Hematopoietic multipotent progenitor cell (in vitro differentiated cells): Measurements from ENCODE around the gene MPC2. TPM values are rescaled to one million over a fixed set of nuclear protein-coding genes. Genes with fewer than 3 reads are reported as not detected.

Source experiments
- DNase-seq, 3 donors: peaks; one replicate each; pipeline ENCODE4 v3.0.0-alpha.2; 2011 to 2015; ENCODE audit warnings: low read depth in 2 of 3, low spot score in 2 of 3
- total RNA-seq: library from RNA; depleted of rRNA; stranded (reverse); fragments of >200 nt; gene quantifications from one replicate; pipeline ENCODE4 v1.2.3, GENCODE V29; 2012

MPC2 gene
- total RNA-seq, result 24.0 TPM

DNA sequence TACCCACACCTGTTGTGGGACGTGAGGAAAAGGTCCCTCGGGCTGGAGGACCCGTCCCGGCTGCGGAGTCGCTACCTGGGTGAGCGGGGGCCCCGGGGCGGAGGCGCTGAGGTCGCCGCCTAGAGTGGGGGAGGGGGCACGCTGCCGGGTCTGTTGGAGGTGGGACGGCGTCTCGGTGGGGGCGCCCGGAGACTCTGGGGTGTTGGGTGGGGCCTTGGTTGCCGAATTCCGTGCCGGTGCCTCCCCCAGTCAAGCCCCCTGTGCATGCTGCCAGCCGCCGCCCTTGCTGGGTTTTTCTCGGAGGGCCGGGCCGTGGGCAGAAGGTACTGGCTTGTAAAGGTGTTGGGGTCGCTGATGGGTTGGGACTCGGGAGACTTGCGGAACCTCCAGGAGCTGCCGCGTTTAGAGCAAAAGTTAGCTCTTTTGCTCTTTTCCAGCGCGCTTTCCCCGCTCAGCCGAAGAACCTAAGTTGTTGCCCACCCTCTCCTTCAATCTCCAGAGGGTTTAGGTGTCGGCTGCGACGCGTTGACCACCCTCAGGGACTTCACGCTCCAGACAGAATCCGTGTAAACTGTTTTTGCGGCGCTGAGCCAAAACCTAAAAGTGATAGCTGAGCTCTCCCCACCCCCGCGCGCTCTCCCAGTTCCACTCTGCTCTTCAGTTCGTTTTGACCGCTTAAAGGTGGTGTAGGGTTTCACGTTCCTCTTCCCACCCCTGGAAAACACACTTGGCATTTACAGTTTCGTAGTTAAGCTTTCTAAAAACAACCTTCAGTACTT lies at the start of gene MPC2:
Gene MPC2 (minus strand): TSS at position 143 of the 779 bp plus-strand sequence. CDS start 1,231 bp downstream, outside the sequence.
- peak; percentile 29 to 67 (median 62) for DNase-seq

DNA sequence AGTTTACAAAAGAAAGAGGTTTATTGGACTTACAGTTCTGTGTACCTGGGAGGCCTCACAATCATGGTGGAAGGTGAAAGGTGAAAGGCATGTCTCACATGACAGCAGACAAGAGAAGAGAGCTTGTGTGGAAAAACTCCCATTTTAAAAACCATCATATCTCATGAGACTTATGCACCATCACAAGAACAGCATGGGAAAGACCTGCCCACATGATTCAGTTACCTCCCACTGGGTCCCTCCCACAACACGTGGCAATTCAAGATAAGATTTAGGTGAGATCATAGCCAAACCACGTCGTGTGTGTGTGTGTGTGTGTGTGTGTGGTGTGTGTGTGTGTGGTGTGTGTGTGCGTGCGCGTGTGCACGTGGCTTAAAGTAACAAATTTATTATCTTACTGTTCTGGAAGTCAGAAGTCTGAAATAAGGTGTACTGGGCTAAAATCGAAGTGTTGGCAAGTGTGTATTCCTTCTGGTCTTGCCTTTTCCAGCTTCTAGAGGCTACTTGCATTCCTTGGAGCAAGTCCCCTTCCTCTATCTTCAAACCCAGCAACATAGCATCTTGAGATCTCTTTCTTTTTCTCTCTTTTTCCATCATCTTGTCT lies 48.1 kb upstream of the MPC2 start:
- peak in 2 of 3 donors; percentile 16 to 60 for DNase-seq

DNA sequence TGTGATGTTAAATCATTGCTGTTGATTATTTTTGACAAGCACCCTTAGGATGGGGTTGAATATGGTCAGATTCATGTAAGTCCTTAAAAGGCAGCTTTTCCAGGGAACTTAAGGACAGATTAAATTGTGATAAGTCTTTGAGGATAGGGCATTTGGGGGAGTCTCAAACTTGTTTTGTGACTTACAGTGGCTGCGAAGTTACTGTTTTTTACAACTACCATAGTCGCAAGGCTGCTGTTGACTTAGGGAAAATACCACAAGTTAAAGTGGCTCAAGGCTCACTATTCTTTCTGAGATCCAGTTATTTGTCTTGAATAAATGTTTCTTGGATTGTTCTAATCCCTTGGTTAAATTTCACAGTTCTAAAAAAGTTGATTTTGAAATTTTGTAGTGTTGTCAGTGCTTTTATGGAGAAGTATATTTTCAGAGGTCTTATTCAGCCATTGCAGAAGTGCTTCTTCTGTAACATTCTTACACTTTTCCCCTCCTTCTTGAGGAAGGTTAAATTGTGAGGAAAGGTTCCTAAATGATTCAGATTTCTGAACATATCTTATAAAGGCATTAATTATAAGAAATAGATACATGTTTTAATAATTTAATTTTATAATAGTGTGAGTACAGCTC lies 47.0 kb upstream of the MPC2 start:
- no peak for DNase-seq

DNA sequence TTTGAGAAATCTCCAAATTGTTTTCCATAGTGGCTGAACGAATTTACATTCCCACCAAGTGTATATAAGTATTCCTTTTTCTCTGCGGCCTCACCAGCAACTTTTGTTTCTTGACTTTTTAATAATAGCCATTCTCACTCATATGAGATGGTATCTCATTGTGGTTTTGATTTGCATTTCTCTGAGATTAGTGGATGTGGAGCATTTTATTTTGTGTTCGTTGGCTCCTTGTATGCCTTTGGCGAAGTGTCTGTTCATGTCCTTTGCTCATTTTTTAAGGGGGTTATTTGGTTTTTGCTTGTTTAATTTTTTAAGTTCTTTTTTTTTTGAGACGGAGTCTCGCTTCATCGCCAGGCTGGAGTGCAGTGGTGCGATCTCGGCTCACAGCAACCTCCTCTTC lies 45.1 kb upstream of the MPC2 start:
- no peak for DNase-seq

DNA sequence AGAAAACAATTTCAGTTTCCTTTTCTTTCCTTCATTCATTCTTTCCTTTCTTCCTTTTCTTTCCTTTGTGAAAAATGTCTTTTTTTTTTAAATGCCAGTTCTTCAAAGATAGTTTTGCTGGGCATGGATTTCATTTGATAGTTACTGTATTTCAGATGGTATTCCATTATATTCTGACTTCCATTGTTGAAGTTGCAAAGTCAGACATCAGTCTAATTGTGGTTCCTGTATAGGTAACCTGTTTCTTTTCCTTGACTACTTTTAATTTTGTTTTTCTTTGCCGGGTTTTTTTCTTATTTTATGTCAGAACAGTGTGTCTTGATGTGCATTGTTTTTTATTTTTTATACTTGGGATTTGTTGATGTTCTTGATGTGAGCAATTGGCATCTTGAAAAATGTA lies 40.4 kb upstream of the MPC2 start:
- DNase-seq, result peak in 1 of 3 donors; percentile 32

DNA sequence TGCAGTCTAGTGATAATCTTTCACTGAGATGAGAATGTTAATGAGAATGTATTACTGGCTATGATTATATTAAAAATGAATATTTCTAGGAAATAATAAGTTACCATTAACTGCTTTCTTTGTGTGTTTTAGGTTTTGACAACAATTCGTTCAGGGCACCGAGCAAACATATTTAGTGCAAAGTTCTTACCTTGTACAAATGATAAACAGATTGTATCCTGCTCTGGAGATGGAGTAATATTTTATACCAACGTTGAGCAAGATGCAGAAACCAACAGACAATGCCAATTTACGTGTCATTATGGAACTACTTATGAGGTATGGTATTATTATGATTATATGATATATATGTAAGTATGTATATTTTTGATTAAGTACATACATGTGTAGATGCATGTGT lies 37.8 kb upstream of the MPC2 start:
- DNase-seq, result no peak

DNA sequence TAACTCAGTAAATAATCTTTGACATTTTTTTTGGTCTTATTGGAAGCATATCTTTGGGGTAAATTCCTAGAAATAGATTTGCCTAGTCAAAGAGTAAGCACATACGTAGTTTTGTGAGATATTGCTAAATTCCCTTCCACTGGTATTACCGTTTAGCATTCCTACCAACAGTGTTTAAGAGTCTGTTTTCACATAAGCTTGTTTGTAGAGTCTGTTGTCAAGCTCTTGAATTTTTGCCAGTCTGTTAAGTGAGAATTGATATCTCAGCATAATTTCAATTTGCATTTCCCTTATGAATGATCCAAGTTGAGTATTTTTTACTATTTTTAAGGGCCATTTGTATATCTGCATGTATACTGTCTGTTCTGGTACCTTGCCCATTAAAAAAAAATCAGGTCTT lies 37.0 kb upstream of the MPC2 start:
- no peak for DNase-seq

DNA sequence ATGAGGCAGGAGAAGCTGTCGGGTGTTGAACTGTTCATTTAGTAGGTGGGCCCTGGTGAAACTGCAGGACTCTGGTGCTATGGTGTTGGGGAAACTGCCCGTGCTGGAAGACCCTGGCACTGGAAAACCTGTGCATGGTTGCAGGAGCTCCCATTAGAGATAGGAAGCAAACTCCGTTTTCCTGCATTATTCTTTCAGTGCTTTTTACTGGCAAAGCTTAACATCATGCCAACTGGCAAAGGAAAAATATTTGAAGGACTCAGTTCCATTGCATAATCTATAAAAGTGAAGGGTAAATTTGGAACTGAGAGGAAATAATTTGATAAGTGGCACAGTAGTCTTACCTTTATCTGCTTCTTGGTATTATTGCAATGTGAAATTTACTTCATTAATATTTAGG lies 31.7 kb upstream of the MPC2 start:
- no peak for DNase-seq

DNA sequence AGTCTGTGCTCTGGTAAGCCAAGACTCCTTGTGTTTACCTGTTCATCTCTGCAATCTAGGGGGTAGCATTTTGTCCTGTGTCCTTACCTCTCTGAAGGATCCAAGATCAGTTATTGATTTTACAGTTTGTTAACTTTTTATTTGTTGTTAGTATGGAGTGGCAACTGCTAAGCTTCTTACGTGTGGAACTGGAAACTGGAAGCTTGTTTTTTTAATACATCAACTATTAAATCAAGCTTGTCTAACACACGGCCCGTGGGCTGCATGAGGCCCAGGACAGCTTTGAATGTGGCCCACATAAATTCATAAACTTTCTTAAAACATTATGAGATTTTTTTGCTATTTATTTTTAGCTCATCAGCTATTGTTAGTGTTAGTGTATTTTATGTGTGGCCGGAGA lies 29.2 kb upstream of the MPC2 start:
- no peak for DNase-seq

DNA sequence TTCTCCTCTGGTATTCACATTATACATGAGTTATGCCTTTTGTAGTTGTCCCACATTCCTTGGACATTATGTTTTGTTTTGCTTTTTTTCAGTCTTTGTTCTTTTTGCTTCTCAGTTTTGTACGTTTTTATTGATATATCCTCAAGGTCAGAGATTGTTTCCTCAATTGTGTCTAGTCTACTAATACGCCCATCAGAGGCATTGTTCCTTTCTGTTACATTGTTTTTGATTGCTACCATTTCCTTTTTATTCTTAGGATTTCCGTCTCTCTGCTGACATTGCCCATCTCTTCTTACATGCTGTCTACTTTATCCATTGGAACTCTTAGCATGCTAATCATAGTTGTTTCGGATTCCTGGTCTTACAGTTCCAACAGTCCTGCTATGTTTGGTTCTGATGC lies 27.8 kb upstream of the MPC2 start:
- DNase-seq, result no peak

DNA sequence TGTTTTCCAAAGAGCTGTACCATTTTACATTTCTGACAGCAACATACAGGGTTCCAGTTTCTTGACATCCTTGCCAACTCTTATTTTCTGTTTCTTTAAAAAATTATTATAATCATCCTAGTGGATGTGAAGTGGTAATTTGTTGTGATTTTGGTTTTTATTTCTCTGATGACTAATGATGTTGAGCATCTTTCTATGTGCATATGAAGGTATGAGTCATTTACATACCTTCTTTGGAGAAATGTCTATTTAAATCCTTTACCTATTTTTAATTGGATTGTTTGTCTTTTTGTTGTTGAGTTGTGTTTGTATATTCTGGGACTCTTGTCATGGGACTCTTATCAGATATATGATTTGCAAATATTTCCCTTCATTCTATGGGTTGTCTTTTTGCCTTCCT lies 20.8 kb upstream of the MPC2 start:
- DNase-seq, result no peak

DNA sequence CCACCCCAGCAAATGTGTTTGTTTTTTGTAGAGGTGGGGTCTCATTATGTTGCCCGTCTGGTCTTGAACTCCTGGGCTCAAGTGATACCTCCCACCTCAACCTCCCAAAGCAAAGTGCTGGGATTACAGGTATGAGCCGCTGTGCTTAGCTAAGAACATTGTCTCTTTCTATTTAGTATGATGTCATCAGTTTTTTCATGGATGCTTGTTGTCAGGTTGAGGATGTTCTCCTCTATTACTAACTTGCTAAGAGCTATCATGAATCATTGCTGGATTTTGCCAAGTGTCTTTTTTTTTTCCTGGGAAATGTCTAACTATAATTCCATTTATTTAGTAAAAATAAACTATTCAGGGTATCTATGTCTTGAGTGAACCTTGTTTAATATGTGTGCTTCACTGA lies 19.0 kb upstream of the MPC2 start:
- no peak for DNase-seq

DNA sequence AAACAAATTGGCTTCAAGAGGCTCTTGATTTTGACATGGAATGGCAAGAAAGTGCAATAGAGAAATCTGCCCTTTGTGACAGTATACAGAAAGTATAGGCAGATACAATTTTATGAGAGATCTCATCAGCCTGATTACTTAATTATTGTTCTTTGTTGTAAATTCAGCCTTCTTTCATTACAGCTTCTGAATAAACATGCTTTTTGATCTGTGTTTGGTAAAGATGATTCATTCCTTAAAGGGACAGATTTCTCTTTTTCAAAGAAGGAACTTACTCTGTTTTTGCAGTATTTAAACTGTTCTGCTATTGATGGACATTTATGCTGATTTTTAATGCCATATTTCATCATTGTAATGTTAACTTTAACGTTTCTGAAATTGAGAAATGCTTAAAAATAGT lies 13.7 kb upstream of the MPC2 start:
- DNase-seq, result no peak

DNA sequence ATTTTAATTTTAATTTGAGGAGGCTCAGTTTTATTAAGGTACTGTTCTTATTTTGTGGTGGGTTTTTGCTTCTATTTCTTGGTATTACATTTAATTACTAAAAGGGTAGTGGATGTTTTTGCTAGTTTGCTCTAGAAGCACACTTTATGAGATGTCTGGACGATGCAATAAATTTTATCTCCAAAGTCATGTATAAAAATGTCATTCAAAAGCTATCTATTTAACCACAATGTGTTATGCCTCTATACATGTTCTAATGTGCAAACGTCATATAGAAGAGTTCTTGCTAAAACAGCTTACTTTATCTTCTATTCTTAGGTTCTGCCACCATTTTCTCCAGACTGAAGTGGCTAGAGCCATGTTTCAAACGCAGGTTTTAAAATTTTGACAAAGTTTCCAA lies 12.9 kb upstream of the MPC2 start:
- no peak for DNase-seq

DNA sequence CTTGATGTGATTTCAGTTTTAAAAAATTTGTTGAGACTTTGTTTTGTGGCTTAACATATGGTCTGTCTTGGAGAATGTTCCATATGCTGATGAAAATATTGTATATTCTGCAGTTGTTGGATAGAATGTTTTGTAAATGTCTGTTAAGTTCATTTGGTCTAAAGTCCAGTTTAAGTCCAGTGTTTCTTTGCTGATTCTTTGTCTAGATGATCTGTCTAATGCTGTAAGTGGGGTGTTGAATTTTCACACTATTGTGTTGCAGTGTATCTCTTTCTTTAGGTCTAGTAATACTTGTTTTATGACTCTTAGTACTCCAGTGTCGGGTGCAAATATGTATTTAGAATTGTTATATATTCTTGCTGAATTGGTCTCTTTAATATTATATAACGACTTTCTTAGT lies 10.9 kb upstream of the MPC2 start:
- DNase-seq, result no peak

DNA sequence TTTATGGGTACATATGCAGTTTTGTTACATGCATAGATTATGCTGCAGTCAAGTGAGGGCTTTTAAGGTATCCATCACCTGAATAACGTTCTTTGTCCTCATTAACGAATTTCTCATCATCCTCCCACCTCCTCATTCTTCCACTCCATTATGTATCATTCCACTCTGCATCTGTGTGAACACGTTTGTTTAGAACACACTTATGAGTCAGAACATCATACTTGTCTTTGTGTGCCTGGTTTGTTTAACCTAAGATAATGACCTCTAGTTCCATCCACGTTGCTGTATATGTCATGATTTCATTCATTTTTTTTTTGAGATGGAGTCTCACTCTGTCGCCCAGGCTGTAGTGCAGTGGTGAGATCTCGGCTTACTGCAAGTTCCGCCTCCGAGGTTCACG lies 6.7 kb upstream of the MPC2 start:
- DNase-seq, result no peak

DNA sequence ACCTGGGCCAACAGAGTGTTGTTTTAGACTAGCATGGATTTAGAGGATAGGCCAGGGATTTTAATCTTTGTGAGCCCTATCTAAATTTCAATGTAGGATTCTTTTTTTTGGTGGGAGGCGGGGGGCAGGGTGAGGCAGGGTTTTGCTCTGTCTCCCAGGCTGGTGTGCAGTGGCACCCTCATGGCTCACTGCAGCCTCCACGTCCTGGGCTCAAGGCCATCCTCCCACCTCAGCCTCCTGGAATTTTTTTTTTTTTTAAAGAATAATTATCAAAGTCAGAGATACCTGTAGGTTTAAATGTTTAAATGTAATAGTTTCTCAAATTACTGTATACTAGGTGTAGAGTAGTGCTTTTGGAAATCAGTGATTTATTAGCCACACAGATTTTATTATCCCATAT lies 3.4 kb upstream of the MPC2 start:
- DNase-seq, result no peak

DNA sequence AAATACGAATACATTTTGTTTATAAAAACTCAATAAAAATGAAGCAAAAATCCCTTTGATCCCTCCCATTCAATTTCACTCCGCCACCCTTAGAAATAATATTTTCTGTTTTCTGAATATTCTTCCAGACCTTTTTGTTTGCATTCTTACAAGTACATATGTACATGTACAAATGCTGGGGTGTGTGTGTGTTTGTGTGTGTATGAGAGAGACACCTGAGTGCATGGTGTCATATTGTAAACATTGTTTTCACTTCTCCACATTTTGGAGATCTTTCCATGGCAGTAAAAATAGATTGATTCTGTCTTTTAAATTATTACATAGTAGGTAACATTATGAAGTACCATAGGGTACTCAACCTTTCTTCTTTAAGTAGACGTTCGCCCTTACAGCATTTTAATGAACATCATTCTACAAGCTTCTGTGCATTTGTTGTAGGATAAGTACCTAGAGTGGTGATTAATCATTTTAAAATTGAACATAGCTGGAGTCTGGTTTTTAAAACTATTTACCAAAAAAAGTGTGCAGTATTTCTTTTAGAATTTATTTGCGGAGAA lies 1.3 kb upstream of the MPC2 start:
- DNase-seq, result no peak

DNA sequence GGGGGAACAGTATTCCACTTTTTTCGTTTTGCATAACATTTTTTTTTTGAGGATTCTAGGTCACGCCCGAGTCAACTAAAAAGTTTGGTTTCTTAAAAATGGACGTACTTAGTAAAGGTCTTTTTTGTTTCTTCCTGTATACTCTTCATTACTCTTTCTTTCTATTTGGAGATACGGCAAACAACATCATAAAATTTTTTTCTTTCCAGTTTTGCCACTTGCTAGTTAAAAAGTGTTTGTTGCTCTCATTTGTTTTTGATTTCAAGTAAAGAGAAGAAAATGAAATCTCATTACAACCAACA lies 788 bp upstream of the MPC2 start:
- no peak for DNase-seq

DNA sequence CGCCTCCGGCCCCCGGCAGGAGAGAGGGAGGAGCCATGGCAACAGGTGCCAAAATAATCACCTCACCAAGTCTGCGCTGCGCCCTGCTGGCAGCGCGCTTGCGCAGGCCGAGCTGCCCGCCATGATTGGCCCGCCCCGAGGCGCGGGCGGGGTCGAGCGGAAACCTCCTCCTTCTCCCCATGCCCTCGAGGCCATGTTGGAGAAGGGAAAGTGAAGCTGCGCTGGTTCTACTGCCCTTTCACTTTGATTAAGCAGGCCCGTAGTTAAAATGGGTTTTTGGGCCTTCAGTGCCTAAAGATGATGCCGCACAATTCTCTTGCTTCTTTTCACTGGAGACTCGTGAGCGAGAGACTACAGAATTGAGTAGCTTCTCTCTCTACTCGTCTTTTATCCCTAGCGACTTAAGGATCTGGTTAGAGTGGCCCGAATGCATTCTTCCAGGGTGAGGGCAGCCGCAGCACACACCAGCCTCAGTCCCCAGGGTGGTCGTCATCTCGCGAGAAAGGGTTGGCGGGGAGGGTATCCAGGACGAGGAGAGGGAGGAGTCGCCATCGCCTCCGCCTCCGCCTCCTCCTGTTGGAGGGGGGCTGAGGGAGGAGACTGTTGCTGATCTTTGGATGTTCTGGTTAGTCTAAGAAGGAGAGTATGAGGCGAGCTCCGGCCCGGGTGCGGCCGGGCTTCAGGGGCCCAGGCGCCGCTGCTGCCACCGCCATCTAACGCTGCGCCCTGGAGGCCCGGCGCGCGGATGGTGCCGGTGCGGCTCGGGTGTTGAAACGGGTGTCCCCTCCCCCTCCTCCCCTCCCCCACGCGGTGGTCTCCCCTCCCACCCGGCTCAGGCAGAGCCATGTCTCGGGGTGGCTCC lies 573 bp downstream of the MPC2 start, which contains the start of gene DCAF6:
Gene DCAF6 (plus strand): TSS at position 616 of the 862 bp plus-strand sequence. CDS start 229 bp downstream, at position 845.
- peak; percentile 91 to 99 (median 99) for DNase-seq
